Hepatocyte (in vitro differentiated cells): ENCODE results near the gene RNF149.

Experiments used
- CTCF ChIP-seq: fragments of 200-600 bp; sonication (generic); IDR thresholded peaks from 2 replicates; pipeline ENCODE4 v1.5.1; 2016; ENCODE audit warnings: antibody characterized with exemption, mild to moderate bottlenecking; ENCODE audit not compliant: poor library complexity
- EZH2 ChIP-seq: fragments of 200-600 bp; sonication (generic); IDR thresholded peaks from 2 replicates; pipeline ENCODE4 v1.6.1; 2016; ENCODE audit warnings: antibody characterized with exemption, mild to moderate bottlenecking, borderline replicate concordance

GRCh38 chr2:101287303-101287702 lies 21.2 kb downstream of the RNF149 start:
- TF ChIP-seq CTCF, result no peak
- TF ChIP-seq EZH2, result no peak
